ENCODE results near the gene PIP5K1A.

PIP5K1A gene

GRCh38 chr1:151289080-151289935 is 91.0 kb downstream of the PIP5K1A start:
- DNase-seq (ENCODE audit: low spot score) = no peak

DNA sequence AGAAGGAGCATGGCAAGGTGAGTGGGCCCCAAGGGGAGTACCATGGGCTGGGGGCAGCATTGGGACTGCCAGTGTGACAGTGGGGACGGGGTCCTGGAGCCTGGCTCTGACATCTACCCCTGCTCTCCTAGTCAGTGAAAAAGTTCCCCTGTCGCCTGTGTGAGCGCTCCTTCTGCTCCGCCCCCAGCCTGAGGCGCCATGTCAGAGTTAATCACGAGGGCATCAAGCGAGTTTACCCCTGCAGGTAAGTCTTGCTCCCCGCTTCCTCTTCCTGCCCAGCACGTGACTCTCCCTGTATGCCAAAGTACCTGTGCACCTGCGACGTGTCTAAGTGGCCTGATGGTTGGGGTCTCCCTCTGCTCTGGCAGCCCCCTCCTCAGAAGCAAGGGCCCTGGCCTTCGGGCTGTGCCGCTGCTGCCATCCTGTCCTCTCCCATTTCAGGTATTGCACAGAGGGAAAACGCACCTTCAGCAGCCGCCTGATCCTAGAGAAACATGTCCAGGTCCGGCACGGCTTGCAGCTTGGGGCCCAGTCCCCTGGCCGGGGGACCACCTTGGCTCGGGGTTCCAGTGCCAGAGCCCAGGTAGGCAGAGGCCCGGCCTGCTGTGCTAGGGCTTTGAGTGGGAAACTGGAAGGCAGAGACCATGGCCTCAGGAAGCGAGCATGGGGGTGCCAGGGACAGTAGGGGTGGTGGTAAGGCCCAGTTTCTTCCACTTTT is 91.8 kb downstream of the PIP5K1A start:
- DNase-seq (ENCODE audit: low spot score) = no peak

DNA sequence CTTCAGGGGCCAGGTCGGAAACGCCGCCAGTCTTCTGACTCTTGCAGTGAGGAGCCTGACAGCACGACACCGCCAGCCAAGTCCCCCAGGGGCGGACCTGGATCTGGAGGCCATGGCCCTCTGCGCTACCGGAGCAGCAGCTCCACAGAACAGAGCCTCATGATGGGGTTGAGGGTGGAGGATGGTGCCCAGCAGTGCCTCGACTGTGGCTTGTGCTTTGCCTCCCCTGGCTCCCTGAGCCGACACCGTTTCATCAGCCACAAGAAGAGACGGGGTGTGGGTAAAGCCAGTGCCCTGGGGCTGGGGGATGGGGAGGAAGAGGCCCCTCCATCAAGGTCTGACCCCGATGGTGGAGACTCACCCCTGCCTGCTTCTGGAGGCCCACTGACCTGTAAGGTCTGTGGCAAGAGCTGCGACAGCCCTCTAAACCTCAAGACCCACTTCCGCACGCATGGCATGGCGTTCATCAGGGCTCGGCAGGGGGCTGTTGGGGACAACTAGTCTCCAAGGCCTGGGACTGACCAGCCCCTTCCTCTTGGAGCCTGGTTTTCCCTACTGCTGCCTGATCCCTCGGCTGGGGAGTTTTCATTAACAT is 92.5 kb downstream of the PIP5K1A start:
- no peak for DNase-seq (ENCODE audit: low spot score)

- DNase-seq (ENCODE audit: low spot score) = no peak
These were observed 94.1 kb downstream of the PIP5K1A start for GRCh38 chr1:151292207-151293030.

GRCh38 chr1:151293093-151293492 is 94.7 kb downstream of the PIP5K1A start:
- DNase-seq (ENCODE audit: low spot score) = no peak

GRCh38 chr1:151294742-151295462 is 96.5 kb downstream of the PIP5K1A start:
- DNase-seq (ENCODE audit: low spot score) = no peak
